DMS79 treated with DMSO at 0.1 percent for 48 hours (cell line): ENCODE measurements around the gene DGCR2.
"Not testable (repeated sequence)": the region's sequence is repeated elsewhere in the genome, so short reads cannot be mapped to it uniquely, and the experiment has no call there.

Experiments used
- DNase-seq: peaks from one replicate; lab custom pipeline; 2025; lab: John Stamatoyannopoulos, UW

Gene DGCR2

GRCh38 chr22:19108807-19109197, 13.4 kb downstream of the DGCR2 start:
- DNase-seq, result no peak

GRCh38 chr22:19107730-19108074, 14.5 kb downstream of the DGCR2 start:
- DNase-seq, result no peak

GRCh38 chr22:19106886-19107729, 15.1 kb downstream of the DGCR2 start:
- no peak for DNase-seq

- no peak for DNase-seq
These were observed 16.1 kb downstream of the DGCR2 start for GRCh38 chr22:19105867-19106802.

- no peak for DNase-seq
These were observed 16.8 kb downstream of the DGCR2 start for GRCh38 chr22:19105456-19105855.

GRCh38 chr22:19103880-19104821, 18.1 kb downstream of the DGCR2 start:
- DNase-seq, result peak; percentile 14

- DNase-seq, result no peak
These were observed 24.1 kb downstream of the DGCR2 start for GRCh38 chr22:19098157-19098556.

- peak; percentile 16 for DNase-seq
These were observed 24.7 kb downstream of the DGCR2 start for GRCh38 chr22:19097518-19097917.

- no peak for DNase-seq
These were observed 25.7 kb downstream of the DGCR2 start for GRCh38 chr22:19096555-19096954.

- DNase-seq, result no peak
These were observed 27.7 kb downstream of the DGCR2 start for GRCh38 chr22:19094393-19094997.

GRCh38 chr22:19092725-19093124, 29.5 kb downstream of the DGCR2 start:
- DNase-seq, result no peak

- no peak for DNase-seq
These were observed 31.6 kb downstream of the DGCR2 start for GRCh38 chr22:19090586-19091127.

- DNase-seq, result no peak
These were observed 32.0 kb downstream of the DGCR2 start for GRCh38 chr22:19090183-19090582.

- DNase-seq, result no peak
These were observed 33.2 kb downstream of the DGCR2 start for GRCh38 chr22:19088866-19089595.

- DNase-seq, result no peak
These were observed 35.3 kb downstream of the DGCR2 start for GRCh38 chr22:19086896-19087295.

- no peak for DNase-seq
These were observed 35.8 kb downstream of the DGCR2 start for GRCh38 chr22:19086417-19086816.

- no peak for DNase-seq
These were observed 36.9 kb downstream of the DGCR2 start for GRCh38 chr22:19085233-19085718.

- not testable (repeated sequence) for DNase-seq
These were observed 37.6 kb downstream of the DGCR2 start for GRCh38 chr22:19084586-19084985.

GRCh38 chr22:19084126-19084525, 38.1 kb downstream of the DGCR2 start:
- DNase-seq, result not testable (repeated sequence)

- DNase-seq, result no peak
These were observed 39.4 kb downstream of the DGCR2 start for GRCh38 chr22:19082793-19083192.
